SK-N-SH treated with all-trans-retinoic acid at 6 μM for 48 hours (cell line): Measurements from ENCODE around the gene SH3D19.

Source experiments
- ARNTL ChIP-seq: fragments of 450-650 bp; formaldehyde crosslinking; IDR thresholded peaks from 2 replicates; pipeline ENCODE4 v1.5.0; 2020; ENCODE audit warnings: low read depth, mild to moderate bottlenecking, moderate library complexity, borderline replicate concordance
- BACH2 ChIP-seq: fragments of 250-450 bp; sonication (Bioruptor Pico); IDR thresholded peaks from 2 replicates; pipeline ENCODE4 v1.9.0; 2021; ENCODE audit warnings: mild to moderate bottlenecking, borderline replicate concordance
- CREB5 ChIP-seq: fragments of 250-450 bp; sonication (Bioruptor Pico); IDR thresholded peaks from 2 replicates; pipeline ENCODE4 v1.5.1; 2020; ENCODE audit warnings: low read depth, mild to moderate bottlenecking, moderate library complexity
- OSR1 ChIP-seq: fragments of 250-450 bp; sonication (Bioruptor Pico); IDR thresholded peaks from 2 replicates; pipeline ENCODE4 v1.8.0; 2022; ENCODE audit warnings: moderate library complexity, mild to moderate bottlenecking, inconsistent platforms
- PATZ1 ChIP-seq: fragments of 250-450 bp; sonication (Bioruptor Pico); IDR thresholded peaks from 2 replicates; pipeline ENCODE4 v1.8.0; 2020; ENCODE audit warnings: mild to moderate bottlenecking, moderate library complexity, borderline replicate concordance
- TOX ChIP-seq: fragments of 250-450 bp; sonication (Bioruptor Pico); IDR thresholded peaks from 2 replicates; pipeline ENCODE4 v1.8.0; 2021; ENCODE audit warnings: mild to moderate bottlenecking, moderate library complexity, borderline replicate concordance
- ZFP3 ChIP-seq: fragments of 250-450 bp; sonication (Bioruptor Pico); IDR thresholded peaks from 2 replicates; pipeline ENCODE4 v1.5.0; 2020; ENCODE audit warnings: mild to moderate bottlenecking, moderate library complexity

- TF ChIP-seq CREB5 (CRISPR knock-in tag) (no peak), TOX (CRISPR knock-in tag) (no peak), OSR1 (CRISPR knock-in tag) (no peak), BACH2 (CRISPR knock-in tag) (no peak), ARNTL (CRISPR knock-in tag) (no peak), PATZ1 (no peak), ZFP3 (CRISPR knock-in tag) (no peak)
Measured at GRCh38 chr4:151294833-151295496, 30.4 kb downstream of the SH3D19 start.
